ENCODE measurements around the gene ARHGAP8.

GRCh38 chr22:44732017-44732561 is 20.3 kb upstream of the ARHGAP8 start:
- TF ChIP-seq EZH2 (IDR thresholded peaks at IDR 0.05; ENCODE audit: low read depth, unreplicated experiment) (no peak), CTCF (conservative IDR thresholded peaks at IDR 0.05; ENCODE audit: low read depth in 2 of 2) (no peak), POLR2AphosphoS5 (IDR thresholded peaks at IDR 0.05; ENCODE audit: low read depth) (no peak)
